HepG2 (cell line): ENCODE measurements around the gene PATL1. TPM values are rescaled to one million over a fixed set of nuclear protein-coding genes. Genes with fewer than 3 reads are reported as not detected.
A peak's percentile ranks its signal among the peaks of the same experiment; 100 is the strongest.

ENCODE experiments used
- ATAC-seq: fragments of 200-7000 bp; cut with Tn5 transposase; 3 replicates; pipeline ENCODE4 v1.9.1; 2020; ENCODE audit warnings: mild to moderate bottlenecking, moderate library complexity
- BruUV-seq: library from RNA; stranded (reverse); fragments of 400-500 nt; replicated peaks from 2 replicates; lab custom pipeline; 2021; lab: Mats Ljungman, UMichigan
- CTCF ChIA-PET: fragments of 300-600 bp; formaldehyde crosslinking; extraction: SDS; loops from one replicate; lab custom pipeline; 2021; ENCODE audit warnings: low total read pairs, inconsistent platforms, low intra/inter-chr PET ratio; lab: Yijun Ruan, JAX
- POLR2A ChIA-PET: fragments of 350-600 bp; sonication (Branson Sonifier 250); formaldehyde crosslinking; loops from one replicate; lab custom pipeline; 2020; ENCODE audit warnings: antibody characterized with exemption, inconsistent platforms; lab: Yijun Ruan, JAX
- DNase-seq: peaks from one replicate; pipeline ENCODE4 v3.0.0-alpha.2; 2015; ENCODE audit warnings: low spot score
- FAIRE-seq: peaks from 3 replicates; lab custom pipeline; 2011; peaks lifted over from hg19 to GRCh38; lab: Jason Lieb, UNC
- H2AFZ ChIP-seq: one replicate; pipeline ENCODE4 v1.6.1; 2011; ENCODE audit warnings: low read length, inconsistent platforms
- H3K27ac ChIP-seq: fragments of 300-600 bp; 3 replicates; pipeline ENCODE4 v1.8.0; 2011; ENCODE audit warnings: mixed run types, mild to moderate bottlenecking, mixed read lengths, low read length, inconsistent platforms; ENCODE audit not compliant: insufficient read depth; ENCODE audit errors: extremely low read length
- H3K27me3 ChIP-seq, 2 experiments: fragments of 200-600 bp in 1 of 2; 2 replicates in 1 of 2; 3 replicates in 1 of 2; pipeline versions ENCODE4 v1.6.0 to v1.8.0; 2011; ENCODE audit warnings: low read length in 2 of 2, mild to moderate bottlenecking in 2 of 2, moderate library complexity in 2 of 2, inconsistent platforms in 1 of 2; ENCODE audit not compliant: insufficient read depth in 2 of 2, control insufficient read depth in 1 of 2
- H3K36me3 ChIP-seq, 2 experiments: fragments of 200-600 bp in 1 of 2; replicated peaks in 1 of 2; 2 replicates in 1 of 2; 3 replicates in 1 of 2; pipeline versions ENCODE4 v1.5.1 to v1.8.0; 2011; ENCODE audit warnings: low read length in 2 of 2, inconsistent platforms in 1 of 2; ENCODE audit not compliant: insufficient read depth in 2 of 2, control insufficient read depth in 1 of 2
- H3K4me1 ChIP-seq: 2 replicates; pipeline ENCODE4 v1.5.1; 2012; ENCODE audit warnings: low read length, inconsistent platforms; ENCODE audit not compliant: insufficient read depth
- H3K4me2 ChIP-seq: 2 replicates; pipeline ENCODE4 v1.6.0; 2011; ENCODE audit warnings: low read depth, low read length, inconsistent platforms
- H3K4me3 ChIP-seq, 3 experiments: fragments of 200-600 bp in 1 of 3; sonication (generic), shearing (Covaris generic) in 1 of 3; replicated peaks in 1 of 3; 2 replicates each; pipeline ENCODE4 v1.5.1; 2011 to 2016; ENCODE audit warnings: low read length in 3 of 3, inconsistent platforms in 2 of 3, low read depth in 2 of 3, mild to moderate bottlenecking in 2 of 3, control low read depth in 1 of 3, mixed read lengths in 1 of 3; ENCODE audit not compliant: insufficient read depth in 1 of 3
- H3K79me2 ChIP-seq: one replicate; pipeline ENCODE4 v1.6.1; 2011; ENCODE audit warnings: low read length, inconsistent platforms; ENCODE audit not compliant: insufficient read depth
- H3K9ac ChIP-seq: 2 replicates; pipeline ENCODE4 v1.6.0; 2011; ENCODE audit warnings: mild to moderate bottlenecking, low read depth, low read length, inconsistent platforms; ENCODE audit not compliant: insufficient read depth
- H3K9me3 ChIP-seq: 2 replicates; pipeline ENCODE4 v1.5.1; 2012; ENCODE audit warnings: mild to moderate bottlenecking, low read length
- H4K20me1 ChIP-seq: 2 replicates; pipeline ENCODE4 v1.6.0; 2011; ENCODE audit warnings: inconsistent platforms, mild to moderate bottlenecking, low read length, moderate library complexity; ENCODE audit not compliant: insufficient read depth
- GATAD2A ChIP-seq: IDR thresholded peaks from 2 replicates; pipeline ENCODE4 v1.6.1; 2016
- KLF15 ChIP-seq: sonication (generic); formaldehyde crosslinking; IDR thresholded peaks from 2 replicates; pipeline ENCODE4 v1.8.1; 2023; ENCODE audit warnings: borderline replicate concordance, mild to moderate bottlenecking, inconsistent platforms, missing genetic modification reagents, mixed read lengths
- MAFG ChIP-seq: sonication (generic); formaldehyde crosslinking; IDR thresholded peaks from 2 replicates; pipeline ENCODE4 v1.5.1; 2020; ENCODE audit warnings: mild to moderate bottlenecking, missing genetic modification reagents
- MED1 ChIP-seq: sonication (generic); formaldehyde crosslinking; IDR thresholded peaks from 2 replicates; pipeline ENCODE4 v1.4.0; 2020; ENCODE audit warnings: missing genetic modification reagents
- PCBP1 ChIP-seq: fragments of 200-400 bp; formaldehyde crosslinking; IDR thresholded peaks from 2 replicates; pipeline ENCODE4 v1.6.1; 2017; ENCODE audit warnings: mild to moderate bottlenecking, low read depth, low read length, borderline replicate concordance
- RARA ChIP-seq: IDR thresholded peaks from 2 replicates; pipeline ENCODE4 v1.6.1; 2016; ENCODE audit warnings: missing genetic modification reagents, missing compliant biosample characterization
- ZNF317 ChIP-seq: sonication (generic); formaldehyde crosslinking; IDR thresholded peaks from 2 replicates; pipeline ENCODE4 v1.5.0; 2020; ENCODE audit warnings: mild to moderate bottlenecking, missing genetic modification reagents
- ZNF44 ChIP-seq: sonication (generic); formaldehyde crosslinking; IDR thresholded peaks from 2 replicates; pipeline ENCODE4 v1.5.1; 2020; ENCODE audit warnings: mild to moderate bottlenecking, missing genetic modification reagents
- ZNF563 ChIP-seq: sonication (generic); formaldehyde crosslinking; IDR thresholded peaks from 2 replicates; pipeline ENCODE4 v1.8.0; 2022; ENCODE audit warnings: mild to moderate bottlenecking, moderate library complexity, missing genetic modification reagents
- ZNF724P ChIP-seq: sonication (generic); formaldehyde crosslinking; IDR thresholded peaks from 2 replicates; pipeline ENCODE4 v1.8.0; 2022; ENCODE audit warnings: missing genetic modification reagents, borderline replicate concordance
- ZNF839 ChIP-seq: sonication (generic); formaldehyde crosslinking; IDR thresholded peaks from 2 replicates; pipeline ENCODE4 v1.4.0; 2020; ENCODE audit warnings: missing genetic modification reagents, mild to moderate bottlenecking, borderline replicate concordance
- WGBS: methylation state at CpG from one replicate; pipeline ENCODE4 v1.1.6; 2017; ENCODE audit warnings: low lambda C conversion rate; 5-methylcytosine and 5-hydroxymethylcytosine counted together
- in situ Hi-C: cut with HindIII; loops from 2 replicates; pipeline ENCODE4 v1.10.0; 2017; ENCODE audit warnings: low pct_unique_long_range_greater_than_20kb; ENCODE audit not compliant: extremely low pct_ligation_motif_present
- intact Hi-C: fragments of 100-400 bp; cut with micrococcal nuclease; formaldehyde crosslinking; loops from one replicate; pipeline ENCODE4 v1.10.0; 2022; ENCODE audit not compliant: unreplicated experiment
- polyA plus RNA-seq, 8 experiments: library from polyadenylated mRNA; depleted of rRNA in 3 of 8; stranded (reverse) in 7 of 8; unstranded in 1 of 8; fragments of >200 nt; fragmentation: Illumina TruSeq in 4 of 8; extraction: Trizol in 4 of 8; gene quantifications; 2 replicates each; pipeline versions ENCODE4 v1.2.1 to v1.2.3, GENCODE V29; 2011 to 2016; ENCODE audit warnings: low read depth in 4 of 8, missing spikeins in 1 of 8, mixed read lengths in 1 of 8; ENCODE audit not compliant: insufficient read depth in 1 of 8
- total RNA-seq, 5 experiments: library from RNA; depleted of rRNA; stranded (reverse); fragments of >200 nt; fragmentation: Illumina TruSeq; extraction: Trizol; gene quantifications; 2 replicates each; pipeline ENCODE4 v1.2.3, GENCODE V29; 2016; ENCODE audit warnings: low read depth in 1 of 5
- TF ChIP-seq, protein P1 (sequence below): sonication (generic); formaldehyde crosslinking; IDR thresholded peaks from 2 replicates; pipeline ENCODE4 v1.9.0; 2022; ENCODE audit warnings: low read depth, missing genetic modification reagents
- TF ChIP-seq, protein P2 (sequence below): sonication (generic); formaldehyde crosslinking; IDR thresholded peaks from 2 replicates; pipeline ENCODE4 v1.8.0; 2022; ENCODE audit warnings: low read depth, missing genetic modification reagents
- TF ChIP-seq, protein P3 (sequence below): IDR thresholded peaks from 2 replicates; pipeline ENCODE4 v1.6.1; 2016; ENCODE audit warnings: missing biosample characterization, missing genetic modification reagents, low read depth

PATL1 gene
- total and polyA plus RNA-seq, 2 of the 13 experiments (the other 11 are each of a cell fraction or from before 2014, with no cell fraction given): 12.9 to 26.8 TPM

DNA sequence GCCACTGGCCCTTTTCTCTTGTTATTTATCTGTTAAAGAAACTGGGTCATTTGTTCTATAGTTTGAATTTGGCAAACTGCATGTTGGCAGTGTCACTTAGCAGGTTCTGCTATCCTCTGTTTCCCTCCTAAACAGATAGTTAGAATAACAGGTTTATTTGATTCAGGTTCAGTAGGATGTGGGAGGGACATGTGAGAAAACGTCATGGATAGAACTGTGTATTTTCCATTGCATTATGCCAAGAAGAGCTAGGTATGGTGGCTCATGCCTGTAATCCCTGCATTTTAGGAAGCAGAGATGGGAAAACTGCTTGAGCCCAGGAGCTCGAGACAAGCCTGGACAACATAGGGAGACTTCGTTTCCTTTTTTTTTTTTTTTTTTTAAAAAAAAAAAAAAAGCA, 24.3 kb downstream of the PATL1 start:
- no peaks in the 10 kb centered on the region for H3K9me3 ChIP-seq
- H3K27ac ChIP-seq: peak overlapping the region; percentile 33
- H3K36me3 ChIP-seq: peaks cover 13 to 65% of the 10 kb centered on the region in 2 experiments
- no peaks in the 10 kb centered on the region for H3K79me2 ChIP-seq
- H4K20me1 ChIP-seq: peaks cover 7% of the 10 kb centered on the region; the same call in 1 of the 2 replicates
- in situ Hi-C loops: no loop called here
- TF ChIP-seq ZNF317 (CRISPR knock-in tag): no peak
- no TSS peak for BruUV-seq
- DNase-seq: no peak
- H3K9ac ChIP-seq: no peak overlapping the region
- FAIRE-seq: no peak
- no peaks in the 10 kb centered on the region for H3K27me3 ChIP-seq
- CTCF ChIA-PET: no interaction called here
- ATAC-seq: no peak
- POLR2A ChIA-PET: interaction anchor here (2.5 kb wide), 1 partner anchor 24 kb away, joined by 16 read pairs; the partner anchor contains the start of gene PATL1
- H3K4me3 ChIP-seq: no peak overlapping the region
- H3K4me2 ChIP-seq: no peak overlapping the region
- H2AFZ ChIP-seq: no peak overlapping the region
- WGBS: 92% methylated on average over 3 of the region's 3 CpGs
- peaks cover 18% of the 10 kb centered on the region for H3K4me1 ChIP-seq
- intact Hi-C loops: no loop called here

DNA sequence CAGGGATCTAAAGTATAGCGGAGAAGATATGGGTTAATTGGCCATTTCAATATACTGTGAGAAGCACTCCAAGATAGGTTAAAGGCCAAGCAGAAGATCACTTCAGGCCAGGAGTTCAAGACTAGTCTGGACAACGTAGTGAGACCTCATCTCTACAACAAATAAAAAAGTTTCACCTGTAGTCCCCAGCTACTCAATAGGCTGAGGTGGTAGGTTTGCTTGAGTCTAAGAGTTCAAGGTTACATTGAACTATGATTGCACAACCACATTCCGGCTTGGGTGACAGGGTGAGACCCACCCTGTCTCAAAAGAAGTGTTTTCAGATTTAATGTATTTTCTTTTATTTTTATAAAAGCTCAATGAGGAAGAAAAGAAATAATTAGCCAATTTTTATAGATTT, 25.4 kb downstream of the PATL1 start:
- ChIA-PET CTCF (no interaction called here), POLR2A (interaction anchor here (1.2 to 2.5 kb wide), 2 partner anchors 25 to 27 kb away, joined by 4 to 16 read pairs; partner anchors contain the start of genes OSBP and PATL1)
- no peaks in the 10 kb centered on the region for H3K27me3 ChIP-seq
- H3K36me3 ChIP-seq: peaks cover 15 to 65% of the 10 kb centered on the region in 2 experiments
- peaks cover 18% of the 10 kb centered on the region for H3K4me1 ChIP-seq
- H4K20me1 ChIP-seq: peaks cover 7% of the 10 kb centered on the region; the same call in 1 of the 2 replicates
- no peak overlapping the region for H2AFZ ChIP-seq
- DNase-seq (peak; percentile 83), ATAC-seq (peak; percentile 84), FAIRE-seq (peak; percentile 63)
- peak overlapping the region; percentile 43 for H3K27ac ChIP-seq
- H3K79me2 ChIP-seq: no peaks in the 10 kb centered on the region
- BruUV-seq: no TSS peak
- H3K9me3 ChIP-seq: no peaks in the 10 kb centered on the region
- no peak overlapping the region for H3K9ac ChIP-seq
- in situ Hi-C loops: no loop called here
- no peak overlapping the region for H3K4me2 ChIP-seq
- WGBS: 36% methylated on average over 3 of the region's 3 CpGs
- intact Hi-C loops: no loop called here
- no peak overlapping the region for H3K4me3 ChIP-seq
- no peak for TF ChIP-seq ZNF724P (CRISPR knock-in tag)
- TF ChIP-seq MAFG (CRISPR knock-in tag): no peak
- TF ChIP-seq ZNF44 (CRISPR knock-in tag): no peak
- no peak for TF ChIP-seq ZNF839
- TF ChIP-seq PCBP1: no peak
- TF ChIP-seq RARA (CRISPR knock-in tag): peak; percentile 97
- TF ChIP-seq, protein P1, sequence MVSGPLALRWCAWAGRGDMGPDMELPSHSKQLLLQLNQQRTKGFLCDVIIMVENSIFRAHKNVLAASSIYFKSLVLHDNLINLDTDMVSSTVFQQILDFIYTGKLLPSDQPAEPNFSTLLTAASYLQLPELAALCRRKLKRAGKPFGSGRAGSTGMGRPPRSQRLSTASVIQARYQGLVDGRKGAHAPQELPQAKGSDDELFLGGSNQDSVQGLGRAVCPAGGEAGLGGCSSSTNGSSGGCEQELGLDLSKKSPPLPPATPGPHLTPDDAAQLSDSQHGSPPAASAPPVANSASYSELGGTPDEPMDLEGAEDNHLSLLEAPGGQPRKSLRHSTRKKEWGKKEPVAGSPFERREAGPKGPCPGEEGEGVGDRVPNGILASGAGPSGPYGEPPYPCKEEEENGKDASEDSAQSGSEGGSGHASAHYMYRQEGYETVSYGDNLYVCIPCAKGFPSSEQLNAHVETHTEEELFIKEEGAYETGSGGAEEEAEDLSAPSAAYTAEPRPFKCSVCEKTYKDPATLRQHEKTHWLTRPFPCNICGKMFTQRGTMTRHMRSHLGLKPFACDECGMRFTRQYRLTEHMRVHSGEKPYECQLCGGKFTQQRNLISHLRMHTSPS (CRISPR knock-in tag): no peak
- TF ChIP-seq GATAD2A (CRISPR knock-in tag): peak; percentile 87
- TF ChIP-seq ZNF563: no peak
- TF ChIP-seq KLF15 (CRISPR knock-in tag): no peak
- TF ChIP-seq, protein P2, sequence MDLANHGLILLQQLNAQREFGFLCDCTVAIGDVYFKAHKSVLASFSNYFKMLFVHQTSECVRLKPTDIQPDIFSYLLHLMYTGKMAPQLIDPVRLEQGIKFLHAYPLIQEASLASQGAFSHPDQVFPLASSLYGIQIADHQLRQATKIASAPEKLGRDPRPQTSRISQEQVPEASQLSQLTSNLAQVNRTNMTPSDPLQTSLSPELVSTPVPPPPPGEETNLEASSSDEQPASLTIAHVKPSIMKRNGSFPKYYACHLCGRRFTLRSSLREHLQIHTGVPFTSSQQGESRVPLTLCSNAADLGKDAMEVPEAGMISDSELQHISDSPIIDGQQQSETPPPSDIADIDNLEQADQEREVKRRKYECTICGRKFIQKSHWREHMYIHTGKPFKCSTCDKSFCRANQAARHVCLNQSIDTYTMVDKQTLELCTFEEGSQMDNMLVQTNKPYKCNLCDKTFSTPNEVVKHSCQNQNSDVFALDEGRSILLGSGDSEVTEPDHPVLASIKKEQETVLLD: no peak
- peak; percentile 18; the same call in 1 of the 2 replicates for TF ChIP-seq MED1 (CRISPR knock-in tag)
- TF ChIP-seq, protein P3, sequence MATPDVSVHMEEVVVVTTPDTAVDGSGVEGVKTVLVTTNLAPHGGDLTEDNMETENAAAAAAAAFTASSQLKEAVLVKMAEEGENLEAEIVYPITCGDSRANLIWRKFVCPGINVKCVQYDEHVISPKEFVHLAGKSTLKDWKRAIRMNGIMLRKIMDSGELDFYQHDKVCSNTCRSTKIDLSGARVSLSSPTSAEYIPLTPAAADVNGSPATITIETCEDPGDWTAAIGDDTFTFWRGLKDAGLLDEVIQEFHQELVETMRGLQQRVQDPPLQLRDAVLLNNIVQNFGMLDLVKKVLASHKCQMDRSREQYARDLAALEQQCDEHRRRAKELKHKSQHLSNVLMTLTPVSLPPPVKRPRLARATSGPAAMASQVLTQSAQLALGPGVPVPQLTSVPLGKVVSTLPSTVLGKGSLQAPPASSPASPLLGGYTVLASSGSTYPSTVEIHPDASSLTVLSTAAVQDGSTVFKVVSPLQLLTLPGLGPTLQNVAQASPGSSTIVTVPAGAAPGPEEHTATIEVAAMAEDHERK (CRISPR knock-in tag): no peak
